ENCODE measurements around the gene LCK. TPM values are rescaled to one million over a fixed set of nuclear protein-coding genes. Genes with fewer than 3 reads are reported as not detected.

Gene LCK
- not detected in 2 replicates for total RNA-seq

GRCh38 chr1:32250893-32251716 is at the start of gene LCK:
LCK (plus strand) TSS chr1:32251265; CDS start chr1:32274330, 23,065 bp downstream.

DNA sequence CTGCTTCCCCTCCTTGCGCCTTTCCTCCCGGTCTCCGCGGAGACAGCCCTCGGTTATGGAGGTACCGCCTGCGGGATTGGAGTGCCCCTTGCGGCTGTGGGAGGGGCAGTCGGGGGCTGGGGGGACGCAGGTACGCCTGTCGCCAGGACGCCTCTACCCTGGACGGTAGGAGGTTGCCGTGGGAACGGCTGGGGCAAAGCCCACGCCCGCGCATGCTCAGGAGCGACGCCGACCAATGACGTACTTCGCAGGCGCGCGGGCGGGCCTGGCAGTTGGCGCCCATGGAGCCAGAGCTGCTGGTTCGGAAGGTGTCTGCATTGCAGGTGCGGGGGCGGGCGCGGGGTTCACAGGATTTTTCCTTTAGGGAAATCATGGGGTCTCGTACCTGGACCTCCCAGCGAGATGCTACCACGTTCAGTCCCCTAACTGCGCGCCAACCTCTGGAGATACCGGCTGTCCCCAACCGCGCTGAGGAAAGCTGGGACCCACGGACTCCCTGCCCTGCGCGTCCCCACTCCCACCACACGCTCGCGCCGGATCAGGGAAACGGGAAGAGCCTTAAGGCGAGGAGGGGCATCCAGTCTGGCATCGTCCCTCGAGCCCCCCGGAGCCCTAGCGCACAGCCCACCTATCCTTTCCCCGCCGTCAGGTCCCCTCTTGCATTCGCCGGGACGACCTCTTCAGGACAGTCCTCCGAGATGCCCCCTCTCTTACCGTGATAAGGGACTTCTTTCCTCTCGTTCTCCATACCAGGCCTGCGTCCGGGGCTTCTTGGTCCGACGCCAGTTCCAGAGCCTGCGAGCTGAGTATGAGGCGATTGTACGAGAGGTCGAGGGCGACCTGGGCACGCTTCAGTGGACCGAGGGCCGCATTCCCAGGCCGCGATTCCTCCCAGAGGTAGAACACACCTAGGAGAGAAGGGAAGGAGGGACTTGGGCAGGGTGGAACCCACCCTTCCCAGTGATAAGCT is 45.4 kb upstream of the LCK start, which contains the start of gene IQCC:
Gene IQCC (plus strand): TSS at position 271 of the 970 bp plus-strand sequence. CDS start 11 bp downstream, at position 282.

GRCh38 chr1:32208891-32209328 is 42.2 kb upstream of the LCK start, which contains the start of gene DCDC2B:
DCDC2B (plus strand) TSS chr1:32209089; CDS start chr1:32209094, 5 bp downstream.

DNA sequence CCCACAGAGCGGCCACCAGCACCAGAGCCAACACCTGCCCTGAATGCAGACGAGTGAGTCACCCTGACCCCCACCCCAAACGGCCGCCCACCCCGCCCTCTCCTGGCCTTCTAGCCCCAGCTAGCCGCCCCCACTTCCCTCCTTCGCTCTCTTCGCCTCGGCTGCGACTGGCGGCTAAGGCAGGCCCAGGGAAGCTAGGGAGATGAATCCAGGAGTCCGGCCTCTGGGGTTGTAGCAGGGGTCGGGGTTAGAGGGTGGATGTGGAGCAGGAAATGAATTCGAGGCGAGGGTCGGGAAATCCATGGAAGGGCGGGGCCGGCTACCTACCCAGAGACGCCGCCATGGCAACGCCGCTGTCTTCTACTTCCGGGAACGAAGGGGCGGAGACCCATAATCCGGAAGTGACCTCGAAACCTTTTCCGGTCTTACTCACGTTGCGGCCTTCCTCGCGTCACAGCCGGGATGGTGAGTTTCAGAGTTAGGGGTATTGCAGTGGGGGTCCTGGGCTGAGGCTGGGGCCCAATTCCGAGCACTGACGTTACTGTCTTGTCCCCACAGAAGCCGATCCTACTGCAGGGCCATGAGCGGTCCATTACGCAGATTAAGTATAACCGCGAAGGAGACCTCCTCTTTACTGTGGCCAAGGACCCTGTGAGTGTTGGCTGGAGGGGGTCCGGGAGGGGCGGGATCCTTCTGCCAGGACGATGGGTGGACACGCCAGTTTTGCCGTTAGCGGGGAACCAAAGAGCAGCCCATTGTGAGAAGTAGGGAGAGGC is 28.9 kb upstream of the LCK start, which contains the start of the genes EIF3I and TMEM234:
Gene EIF3I (plus strand): TSS at position 428 of the 776 bp plus-strand sequence. CDS start 35 bp downstream, at position 463.
Gene TMEM234 (minus strand): TSS at position 374 of the 776 bp plus-strand sequence. CDS start 31 bp downstream, at position 343.

GRCh38 chr1:32246888-32247273 is 4.2 kb upstream of the LCK start, which contains the start of gene FAM167B:
FAM167B (plus strand) TSS chr1:32247222; CDS start chr1:32247422, 200 bp downstream.

DNA sequence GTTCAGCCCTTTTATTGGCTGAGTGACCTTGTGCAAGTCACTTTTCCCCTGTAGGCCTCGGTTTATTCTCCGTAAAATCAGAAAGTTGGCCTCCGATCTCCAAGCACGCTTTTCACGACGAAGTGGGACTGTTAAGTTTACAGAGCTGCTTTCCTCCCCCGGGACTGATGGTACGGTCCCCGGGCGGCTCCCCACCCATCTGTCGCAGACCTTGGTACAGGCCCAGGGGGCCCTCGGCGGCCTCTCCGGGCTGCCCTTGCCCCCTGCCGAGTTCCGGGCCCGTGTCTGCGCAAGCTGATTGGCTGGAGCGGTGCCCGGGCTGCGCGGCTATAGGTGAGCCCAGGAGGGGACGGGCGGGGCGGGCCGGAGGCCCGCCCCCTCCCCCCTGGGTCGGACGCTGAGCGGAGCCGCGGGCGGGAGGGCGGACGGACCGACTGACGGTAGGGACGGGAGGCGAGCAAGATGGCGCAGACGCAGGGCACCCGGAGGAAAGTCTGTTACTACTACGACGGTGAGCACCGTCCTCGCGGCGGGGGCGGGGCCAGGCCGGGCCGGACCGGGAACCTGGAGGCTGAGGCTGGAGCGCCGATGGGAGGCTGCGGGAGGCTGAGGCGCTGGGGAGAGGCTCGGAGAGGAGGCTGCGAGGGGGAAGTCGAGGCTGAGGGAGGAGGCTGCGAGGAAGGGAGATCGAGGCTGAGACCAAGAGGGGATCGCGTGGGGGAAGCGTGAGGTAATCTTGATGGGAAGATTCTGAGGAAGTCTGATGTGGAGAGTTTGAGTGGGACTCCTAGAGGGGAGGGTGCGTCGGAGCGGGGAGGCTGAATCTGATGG is 40.9 kb downstream of the LCK start, which contains the start of gene HDAC1:
Gene HDAC1 (plus strand): TSS at position 376 of the 831 bp plus-strand sequence. CDS start 87 bp downstream, at position 463.

Other genes with a start within 250 kb of the LCK start
- gene KHDRBS1, start 237.4 kb upstream of the LCK start, total RNA-seq = 101 and 105 TPM in 2 replicates
- 4.9 and 7.7 TPM in 2 replicates for gene TMEM39B, start 178.3 kb upstream of the LCK start, total RNA-seq
- 30.6 and 33.8 TPM in 2 replicates for gene KPNA6, start 143.2 kb upstream of the LCK start, total RNA-seq
- gene TXLNA, start 71.6 kb upstream of the LCK start, total RNA-seq = 55.9 and 58.0 TPM in 2 replicates
- gene CCDC28B, start 50.7 kb upstream of the LCK start, total RNA-seq = 16.0 and 16.8 TPM in 2 replicates
- gene IQCC, start 45.6 kb upstream of the LCK start, total RNA-seq = 2.9 and 3.3 TPM in 2 replicates
- gene DCDC2B, start 42.2 kb upstream of the LCK start, total RNA-seq = not detected in 2 replicates
- gene TMEM234, start 28.9 kb upstream of the LCK start, total RNA-seq = 8.2 and 11.9 TPM in 2 replicates
- gene EIF3I, start 28.9 kb upstream of the LCK start, total RNA-seq = 370 and 402 TPM in 2 replicates
- 0.30 and 0.50 TPM in 2 replicates for gene FAM167B, start 4.0 kb upstream of the LCK start, total RNA-seq
- gene HDAC1, start 40.8 kb downstream of the LCK start, total RNA-seq = 53.1 and 56.5 TPM in 2 replicates
- 94.5 and 103 TPM in 2 replicates for gene MARCKSL1, start 85.0 kb downstream of the LCK start, total RNA-seq
- gene FAM229A, start 111.2 kb downstream of the LCK start, total RNA-seq = 1.0 and 1.9 TPM in 2 replicates
- under 0.01 TPM in 1 of 2 replicates, not detected in the other for gene TSSK3, start 111.3 kb downstream of the LCK start, total RNA-seq
- gene BSDC1, start 143.2 kb downstream of the LCK start, total RNA-seq = 45.6 and 53.1 TPM in 2 replicates
- not detected in 2 replicates for gene ZBTB8B, start 213.8 kb downstream of the LCK start, total RNA-seq